GM19467 (cell line): ENCODE results near the gene PLOD3.
"Not testable (repeated sequence)": the region's sequence is repeated elsewhere in the genome, so short reads cannot be mapped to it uniquely, and the experiment has no call there.

Experiments used
- ATAC-seq: cut with Tn5 transposase; IDR thresholded peaks from one replicate; pipeline ENCODE4 v1.9.1; 2021; ENCODE audit warnings: mild to moderate bottlenecking, moderate library complexity; ENCODE audit not compliant: unreplicated experiment

Gene PLOD3

GRCh38 chr7:101216001-101216859, 1.2 kb downstream of the PLOD3 start:
- no peak for ATAC-seq

- no peak for ATAC-seq
These were observed 5.4 kb downstream of the PLOD3 start for GRCh38 chr7:101212014-101212413.

- no peak for ATAC-seq
These were observed 5.9 kb downstream of the PLOD3 start for GRCh38 chr7:101211501-101211900.

GRCh38 chr7:101210143-101210542, 7.2 kb downstream of the PLOD3 start:
- no peak for ATAC-seq

GRCh38 chr7:101208794-101209193, 8.6 kb downstream of the PLOD3 start:
- no peak for ATAC-seq

- ATAC-seq: no peak
These were observed 9.9 kb downstream of the PLOD3 start for GRCh38 chr7:101207459-101207858.

- no peak for ATAC-seq
These were observed 10.7 kb downstream of the PLOD3 start for GRCh38 chr7:101206665-101207042.

- no peak for ATAC-seq
These were observed 11.3 kb downstream of the PLOD3 start for GRCh38 chr7:101205901-101206664.

- ATAC-seq: not testable (repeated sequence)
These were observed 13.3 kb downstream of the PLOD3 start for GRCh38 chr7:101203740-101204738.

GRCh38 chr7:101202603-101202918, 14.8 kb downstream of the PLOD3 start:
- ATAC-seq: no peak

GRCh38 chr7:101201695-101202602, 15.4 kb downstream of the PLOD3 start:
- no peak for ATAC-seq

GRCh38 chr7:101200862-101201599, 16.4 kb downstream of the PLOD3 start, which contains the start of gene MOGAT3:
Gene MOGAT3, minus strand, starts transcription at chr7:101201036. Its CDS starts 182 bp downstream, at chr7:101200854.
- ATAC-seq: no peak

GRCh38 chr7:101200504-101200861, 16.9 kb downstream of the PLOD3 start:
- ATAC-seq: no peak

GRCh38 chr7:101199522-101199921, 17.9 kb downstream of the PLOD3 start:
- ATAC-seq: not testable (repeated sequence)

- no peak for ATAC-seq
These were observed 18.9 kb downstream of the PLOD3 start for GRCh38 chr7:101198476-101198875.

- ATAC-seq: no peak
These were observed 19.4 kb downstream of the PLOD3 start for GRCh38 chr7:101197991-101198390.

- ATAC-seq: no peak
These were observed 21.5 kb downstream of the PLOD3 start for GRCh38 chr7:101195884-101196283.

- no peak for ATAC-seq
These were observed 28.3 kb downstream of the PLOD3 start for GRCh38 chr7:101189109-101189508.

- no peak for ATAC-seq
These were observed 30.4 kb downstream of the PLOD3 start for GRCh38 chr7:101186844-101187428.
